Motor neuron (in vitro differentiated cells): Measurements from ENCODE around the gene PDGFC. TPM values are rescaled to one million over a fixed set of nuclear protein-coding genes. Genes with fewer than 3 reads are reported as not detected.

Experiments used
- ATAC-seq, 8 experiments: fragments of 200-7000 bp; cut with Tn5 transposase; replicated peaks in 6 of 8; 2 replicates each; pipeline ENCODE4 v1.8.0; 2021; ENCODE audit warnings: mild to moderate bottlenecking in 8 of 8, moderate library complexity in 8 of 8
- H3K27ac ChIP-seq, 2 donors: fragments of 250-450 bp; sonication (Bioruptor Pico); 2 replicates each; pipeline ENCODE4 v1.9.0; 2021; ENCODE audit warnings: antibody characterized with exemption in 2 of 2, mild to moderate bottlenecking in 2 of 2, moderate library complexity in 1 of 2
- H3K4me1 ChIP-seq, 2 donors: fragments of 250-450 bp; sonication (Bioruptor Pico); replicated peaks in 1 of 2; 2 replicates each; pipeline ENCODE4 v1.6.1; 2021; ENCODE audit warnings: antibody characterized with exemption in 2 of 2, mild to moderate bottlenecking in 2 of 2, moderate library complexity in 1 of 2
- H3K4me3 ChIP-seq, 5 donors: fragments of 250-450 bp; sonication (Bioruptor Pico); 2 replicates each; pipeline ENCODE4 v1.9.0; 2021; ENCODE audit warnings: antibody characterized with exemption in 5 of 5, mild to moderate bottlenecking in 5 of 5, moderate library complexity in 4 of 5
- WGBS, 10 experiments: fragments of 450-650 bp; shearing (Covaris generic); methylation state at CpG; one replicate each; pipeline ENCODE4 v1.0.0; 2022; 5-methylcytosine and 5-hydroxymethylcytosine counted together
- in situ Hi-C, 9 experiments: fragments of 400-800 bp; cut with MboI; loops; one replicate each; pipeline ENCODE4 v1.15.0; 2021; ENCODE audit warnings: low sequenced_read_pairs in 9 of 9, low pct_unique_long_range_greater_than_20kb in 2 of 9; ENCODE audit not compliant: unreplicated experiment in 9 of 9
- total RNA-seq, 8 experiments: library from RNA; unstranded; fragments of 300-600 nt; gene quantifications; 2 replicates each; pipeline versions ENCODE4 v1.2.3 to v1.2.4, GENCODE V29; 2022

Gene PDGFC
- total RNA-seq, 8 experiments from 2014 or later: 5.4 to 43.0 (median 6.2) TPM

- peak in 2 of 8 experiments; percentile 23 to 58 for ATAC-seq
- no peak overlapping the region for H3K27ac ChIP-seq
- 0 to 83% (median 35%) methylated on average over 1 to 2 of the region's 2 CpGs; no CpG with 5 or more reads in 2 of the 10 experiments for WGBS, 10 experiments
- peaks cover 2 to 19% of the 10 kb centered on the region in 2 donors for H3K4me1 ChIP-seq
- no peak overlapping the region for H3K4me3 ChIP-seq
- in situ Hi-C loops: no loop called here
These were observed 175.9 kb downstream of the PDGFC start for GRCh38 chr4:156795727-156796126.

DNA sequence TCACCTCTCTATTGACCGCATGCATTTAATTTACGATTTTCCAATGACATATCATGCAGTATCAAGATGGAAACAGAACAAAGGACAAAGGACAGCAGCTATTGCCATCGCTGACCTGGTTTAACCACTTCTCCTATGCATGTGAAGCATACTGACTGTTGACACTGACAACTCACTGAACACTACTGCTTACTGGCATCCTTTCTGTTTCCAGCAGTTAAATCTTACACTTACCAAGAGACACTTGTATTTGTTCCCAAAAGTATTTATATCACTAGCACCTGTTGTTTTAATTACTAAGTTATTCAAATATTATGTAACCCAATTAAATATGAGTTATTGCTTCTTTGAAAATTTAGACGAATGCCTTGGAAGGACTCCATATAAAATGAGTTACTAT is 176.7 kb downstream of the PDGFC start:
- ATAC-seq: no peak
- no peak overlapping the region for H3K4me3 ChIP-seq
- peaks cover 2 to 22% of the 10 kb centered on the region in 2 donors for H3K4me1 ChIP-seq
- in situ Hi-C loops: no loop called here
- WGBS, 10 experiments: 68 to 100% (median 88%) methylated on average over 1 to 4 of the region's 4 CpGs
- no peak overlapping the region for H3K27ac ChIP-seq

- in situ Hi-C loops: no loop called here
- ATAC-seq: no peak
- H3K4me1 ChIP-seq: peaks cover 2 to 14% of the 10 kb centered on the region in 2 donors
- H3K4me3 ChIP-seq: no peak overlapping the region
- no peak overlapping the region for H3K27ac ChIP-seq
- 40 to 100% (median 85%) methylated on average over 1 to 2 of the region's 2 CpGs; no CpG with 5 or more reads in 2 of the 10 experiments for WGBS, 10 experiments
These were observed 179.0 kb downstream of the PDGFC start for GRCh38 chr4:156792462-156793085.

- in situ Hi-C loops: no loop called here
- Histone ChIP-seq H3K4me1 (peaks cover 2 to 14% of the 10 kb centered on the region in 2 donors), H3K27ac (no peak overlapping the region), H3K4me3 (no peak overlapping the region)
- ATAC-seq: peak in 2 of 8 experiments; percentile 22 to 65
- 0 to 56% (median 23%) methylated on average over 1 of the region's 1 CpG; no CpG with 5 or more reads in 6 of the 10 experiments for WGBS, 10 experiments
These were observed 180.7 kb downstream of the PDGFC start for GRCh38 chr4:156790866-156791265.

DNA sequence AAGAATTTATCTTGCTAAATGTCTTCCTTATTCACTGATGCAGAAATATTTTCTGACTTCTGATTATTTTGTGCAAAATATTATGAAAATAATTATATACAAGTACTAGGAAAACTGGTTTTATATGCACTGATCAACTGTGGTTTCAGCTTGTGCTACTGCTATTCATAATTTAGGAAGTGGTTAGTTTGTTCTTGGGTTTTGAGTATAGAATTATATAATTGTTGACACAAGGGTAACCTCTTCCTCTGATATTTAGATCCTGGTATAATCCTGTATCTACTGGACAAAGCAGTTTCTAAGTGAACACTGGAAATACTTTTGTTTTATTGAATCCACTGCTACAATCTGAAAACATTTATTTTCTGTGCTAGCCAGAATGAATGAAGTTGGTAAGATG is 182.8 kb downstream of the PDGFC start:
- Histone ChIP-seq H3K27ac (no peak overlapping the region), H3K4me1 (peaks cover 2 to 8% of the 10 kb centered on the region in 2 donors), H3K4me3 (no peak overlapping the region)
- no peak for ATAC-seq
- in situ Hi-C loops: no loop called here

- in situ Hi-C loops: no loop called here
- Histone ChIP-seq H3K4me3 (no peak overlapping the region), H3K27ac (no peak overlapping the region), H3K4me1 (peaks cover 2 to 8% of the 10 kb centered on the region in 2 donors)
- no peak for ATAC-seq
These were observed 184.9 kb downstream of the PDGFC start for GRCh38 chr4:156786713-156787112.

GRCh38 chr4:156784970-156785369 is 186.6 kb downstream of the PDGFC start:
- H3K4me1 ChIP-seq: no peaks in the 10 kb centered on the region
- H3K27ac ChIP-seq: no peak overlapping the region
- ATAC-seq: no peak
- in situ Hi-C loops: no loop called here
- H3K4me3 ChIP-seq: no peak overlapping the region
- WGBS, 10 experiments: 80 to 100% (median 97%) methylated on average over 1 to 3 of the region's 3 CpGs; no CpG with 5 or more reads in 4 of the 10 experiments

DNA sequence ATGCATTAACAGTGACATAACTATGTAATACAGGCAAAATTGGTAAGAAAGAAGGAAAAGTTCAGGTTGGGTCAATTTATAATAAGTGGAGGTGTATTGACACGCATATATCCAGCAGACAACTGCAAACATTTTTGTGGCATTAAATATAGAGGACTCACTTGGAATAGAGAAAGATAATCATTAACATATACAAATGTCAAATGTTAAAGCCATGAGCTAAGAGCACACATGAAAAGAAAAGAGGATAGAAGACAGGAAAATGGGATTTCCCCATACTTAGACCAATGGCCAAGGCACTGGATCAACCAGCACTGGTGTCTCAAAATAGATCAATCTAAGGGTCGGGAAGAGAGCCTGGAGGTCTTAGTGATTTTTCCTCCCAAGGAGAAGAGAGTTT is 187.6 kb downstream of the PDGFC start:
- Histone ChIP-seq H3K27ac (no peak overlapping the region), H3K4me1 (no peaks in the 10 kb centered on the region), H3K4me3 (no peak overlapping the region)
- no peak for ATAC-seq
- 83 to 100% (median 98%) methylated on average over 1 to 2 of the region's 2 CpGs for WGBS, 10 experiments
- in situ Hi-C loops: no loop called here

- Histone ChIP-seq H3K27ac (no peak overlapping the region), H3K4me3 (no peak overlapping the region), H3K4me1 (no peaks in the 10 kb centered on the region)
- 89 to 100% (median 93%) methylated on average over 2 to 5 of the region's 5 CpGs for WGBS, 10 experiments
- ATAC-seq: no peak
- in situ Hi-C loops: no loop called here
These were observed 189.1 kb downstream of the PDGFC start for GRCh38 chr4:156782491-156782890.

DNA sequence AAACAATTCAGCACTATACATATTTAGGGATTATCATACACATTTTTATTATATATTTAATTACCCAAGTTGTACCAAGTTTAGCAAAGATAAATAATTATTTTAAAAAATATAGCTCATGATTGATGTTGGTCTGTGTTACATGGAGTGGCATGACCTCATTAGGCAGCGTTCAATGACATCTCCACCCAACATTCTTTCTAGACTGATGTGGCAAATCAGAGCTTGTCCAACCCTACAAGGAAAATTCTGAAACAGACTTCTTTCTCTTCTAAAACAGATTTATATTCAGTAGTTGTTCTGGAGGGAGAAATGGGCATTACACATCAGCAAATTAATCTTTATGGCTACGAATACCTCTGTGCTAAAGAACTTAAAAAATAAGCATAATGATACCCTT is 189.7 kb downstream of the PDGFC start:
- Histone ChIP-seq H3K4me1 (no peaks in the 10 kb centered on the region), H3K27ac (no peak overlapping the region), H3K4me3 (no peak overlapping the region)
- peak in 2 of 8 experiments; percentile 88 to 97 for ATAC-seq
- 11 to 94% (median 80%) methylated on average over 1 to 2 of the region's 2 CpGs; no CpG with 5 or more reads in 1 of the 10 experiments for WGBS, 10 experiments
- in situ Hi-C loops: no loop called here

- in situ Hi-C loops: no loop called here
- H3K27ac ChIP-seq: no peak overlapping the region
- no peaks in the 10 kb centered on the region for H3K4me1 ChIP-seq
- ATAC-seq: no peak
- 0 to 100% (median 100%) methylated on average over 1 of the region's 1 CpG; no CpG with 5 or more reads in 3 of the 10 experiments for WGBS, 10 experiments
- no peak overlapping the region for H3K4me3 ChIP-seq
These were observed 191.8 kb downstream of the PDGFC start for GRCh38 chr4:156779774-156780173.

DNA sequence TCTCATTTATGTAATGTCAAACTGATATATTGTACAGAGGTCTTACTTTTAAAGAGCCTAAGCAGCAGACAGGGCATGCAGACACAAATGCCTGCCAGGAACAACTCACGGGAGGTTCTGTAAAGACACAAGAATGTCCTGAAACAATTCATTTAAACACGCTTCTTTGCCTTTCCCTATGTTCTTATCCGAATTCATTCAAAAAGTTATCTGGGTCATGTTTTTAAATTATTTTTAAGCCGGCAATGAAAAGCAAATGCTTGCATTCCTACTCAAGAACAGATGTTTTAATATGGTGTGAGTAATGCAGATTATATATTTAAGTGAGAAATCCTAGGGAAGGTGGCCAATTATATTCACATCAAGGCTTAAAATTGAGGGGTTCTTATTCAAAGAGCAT is 192.6 kb downstream of the PDGFC start:
- in situ Hi-C loops: no loop called here
- Histone ChIP-seq H3K4me3 (no peak overlapping the region), H3K27ac (no peak overlapping the region), H3K4me1 (peaks cover 0 to 4% of the 10 kb centered on the region in 2 donors)
- peak in 1 of 8 experiments; percentile 53 for ATAC-seq
- 8 to 92% (median 72%) methylated on average over 2 to 4 of the region's 4 CpGs; no CpG with 5 or more reads in 2 of the 10 experiments for WGBS, 10 experiments

DNA sequence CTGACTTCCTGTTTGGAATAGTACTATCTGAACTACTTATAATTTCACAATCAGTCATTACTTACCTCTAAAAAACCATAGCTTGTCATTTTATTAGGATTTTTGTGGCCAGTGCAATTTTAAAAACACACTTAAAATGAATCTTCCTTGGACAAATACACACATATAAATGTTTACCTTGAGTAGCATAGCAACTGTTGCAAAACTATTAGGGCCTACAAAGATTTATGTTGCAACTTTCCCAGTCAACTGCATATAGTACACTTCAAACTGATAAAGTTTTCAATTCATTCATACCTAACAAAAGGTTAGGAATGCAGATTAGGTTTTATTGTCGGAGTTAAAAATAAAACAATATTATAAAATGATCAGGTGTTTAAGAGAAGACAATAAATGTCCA is 193.0 kb downstream of the PDGFC start:
- in situ Hi-C loops: no loop called here
- Histone ChIP-seq H3K4me3 (no peak overlapping the region), H3K4me1 (peaks cover 0 to 8% of the 10 kb centered on the region in 2 donors), H3K27ac (no peak overlapping the region)
- WGBS, 10 experiments: 83 to 100% (median 100%) methylated on average over 1 of the region's 1 CpG; no CpG with 5 or more reads in 3 of the 10 experiments
- ATAC-seq: peak in 1 of 8 experiments; percentile 50

GRCh38 chr4:156778093-156778492 is 193.5 kb downstream of the PDGFC start:
- Histone ChIP-seq H3K4me1 (peaks cover 0 to 10% of the 10 kb centered on the region in 2 donors), H3K4me3 (no peak overlapping the region), H3K27ac (no peak overlapping the region)
- 27 to 100% (median 78%) methylated on average over 1 of the region's 1 CpG; no CpG with 5 or more reads in 2 of the 10 experiments for WGBS, 10 experiments
- ATAC-seq: no peak
- in situ Hi-C loops: no loop called here
